ENCODE results near the gene HPSE2. TPM values are rescaled to one million over a fixed set of nuclear protein-coding genes. Genes with fewer than 3 reads are reported as not detected.

Gene HPSE2
- total and polyA plus RNA-seq, 2 of the 13 experiments (the other 11 are each of a cell fraction or from before 2014, with no cell fraction given), result 0.01 TPM; not detected in 1

GRCh38 chr10:98436704-98437103 is 798.9 kb downstream of the HPSE2 start:
- in situ Hi-C loops (cut with HindIII; ENCODE audit: extremely low pct_ligation_motif_present, low pct_unique_long_range_greater_than_20kb) (no loop called here), intact Hi-C loops (cut with micrococcal nuclease; ENCODE audit: unreplicated experiment) (no loop called here)
- peaks cover 15 to 64% of the 10 kb centered on the region in 2 experiments; a peak in 4 of 5 replicates for H3K36me3 ChIP-seq (replicated peaks in 1 of 2; ENCODE audit: control insufficient read depth in 1 of 2, insufficient read depth in 2 of 2, low read length in 2 of 2)
- H3K4me3 ChIP-seq (replicated peaks in 1 of 3; ENCODE audit: insufficient read depth in 1 of 3, low read depth in 2 of 3, low read length in 3 of 3), result no peak overlapping the region
- WGBS (ENCODE audit: low lambda C conversion rate), result 95% methylated on average over 4 of the region's 4 CpGs
- FAIRE-seq, result no peak
- no peak overlapping the region for H3K27ac ChIP-seq (ENCODE audit: extremely low read length, insufficient read depth, low read length)
- H2AFZ ChIP-seq (ENCODE audit: low read length), result no peak overlapping the region
- no peak overlapping the region for H3K9ac ChIP-seq (ENCODE audit: insufficient read depth, low read depth, low read length)
- no TSS peak for BruUV-seq (replicated peaks)
- no peaks in the 10 kb centered on the region for H3K4me1 ChIP-seq (ENCODE audit: insufficient read depth, low read length)
- H3K9me3 ChIP-seq (ENCODE audit: low read length), result no peaks in the 10 kb centered on the region
- POLR2A ChIA-PET, result no interaction called here
- no peaks in the 10 kb centered on the region for H3K27me3 ChIP-seq (ENCODE audit: control insufficient read depth in 1 of 2, insufficient read depth in 2 of 2, low read length in 2 of 2)
- no peaks in the 10 kb centered on the region for H4K20me1 ChIP-seq (ENCODE audit: insufficient read depth, low read length)
- H3K79me2 ChIP-seq (ENCODE audit: insufficient read depth, low read length), result no peaks in the 10 kb centered on the region
- no peak overlapping the region for H3K4me2 ChIP-seq (ENCODE audit: low read depth, low read length)
- CTCF ChIA-PET (ENCODE audit: low intra/inter-chr PET ratio, low total read pairs), result no interaction called here
- ATAC-seq, result no peak
- no peak for DNase-seq (ENCODE audit: low spot score)
- TF ChIP-seq GTF2F1 (IDR thresholded peaks at IDR 0.05; ENCODE audit: low read length) (no peak), ZNF770 (CRISPR knock-in tag; IDR thresholded peaks at IDR 0.05) (no peak), PLRG1 (conservative IDR thresholded peaks at IDR 0.05) (no peak), FOXO4 (CRISPR knock-in tag; conservative IDR thresholded peaks at IDR 0.05) (no peak), ZNF225 (CRISPR knock-in tag; IDR thresholded peaks at IDR 0.05) (no peak), TIGD3 (CRISPR knock-in tag; IDR thresholded peaks at IDR 0.05; ENCODE audit: borderline replicate concordance) (no peak), CEBPG (CRISPR knock-in tag; IDR thresholded peaks at IDR 0.05) (no peak), KLF9 (CRISPR knock-in tag; IDR thresholded peaks at IDR 0.05; ENCODE audit: low read depth) (no peak), HNRNPLL (IDR thresholded peaks at IDR 0.05; ENCODE audit: low read depth, low read length, poor library complexity, severe bottlenecking) (no peak), ZNF280B (CRISPR knock-in tag; IDR thresholded peaks at IDR 0.05; ENCODE audit: borderline replicate concordance) (no peak)
